Measurements from ENCODE around the gene MYH10. TPM values are rescaled to one million over a fixed set of nuclear protein-coding genes. Genes with fewer than 3 reads are reported as not detected.

MYH10 gene
- polyA plus RNA-seq, 4 donors = 244 to 428 (median 267) TPM

- DNase-seq (ENCODE audit: low read depth in 4 of 4, low spot score in 3 of 4) = no peak
Observed at GRCh38 chr17:8458128-8458527, 172.4 kb downstream of the MYH10 start.

GRCh38 chr17:8455665-8456209, 174.8 kb downstream of the MYH10 start:
- no peak for DNase-seq (ENCODE audit: low read depth in 4 of 4, low spot score in 3 of 4)

- DNase-seq (ENCODE audit: low read depth in 4 of 4, low spot score in 3 of 4) = no peak
Observed at GRCh38 chr17:8453326-8453725, 177.2 kb downstream of the MYH10 start.

- no peak for DNase-seq (ENCODE audit: low read depth in 4 of 4, low spot score in 3 of 4)
Observed at GRCh38 chr17:8451933-8452614, 178.5 kb downstream of the MYH10 start.

- no peak for DNase-seq (ENCODE audit: low read depth in 4 of 4, low spot score in 3 of 4)
Observed at GRCh38 chr17:8448310-8448709, 182.2 kb downstream of the MYH10 start.

- DNase-seq (ENCODE audit: low read depth in 4 of 4, low spot score in 3 of 4) = no peak
Observed at GRCh38 chr17:8447799-8448198, 182.7 kb downstream of the MYH10 start.

GRCh38 chr17:8445536-8445935, 185.0 kb downstream of the MYH10 start:
- no peak for DNase-seq (ENCODE audit: low read depth in 4 of 4, low spot score in 3 of 4)

GRCh38 chr17:8444494-8444893, 186.0 kb downstream of the MYH10 start:
- DNase-seq (ENCODE audit: low read depth in 4 of 4, low spot score in 3 of 4) = no peak

- DNase-seq (ENCODE audit: low read depth in 4 of 4, low spot score in 3 of 4) = no peak
Observed at GRCh38 chr17:8443756-8444155, 186.8 kb downstream of the MYH10 start.

GRCh38 chr17:8442310-8442709, 188.2 kb downstream of the MYH10 start:
- DNase-seq (ENCODE audit: low read depth in 4 of 4, low spot score in 3 of 4) = no peak

- no peak for DNase-seq (ENCODE audit: low read depth in 4 of 4, low spot score in 3 of 4)
Observed at GRCh38 chr17:8441690-8442089, 188.8 kb downstream of the MYH10 start.

- no peak for DNase-seq (ENCODE audit: low read depth in 4 of 4, low spot score in 3 of 4)
Observed at GRCh38 chr17:8439681-8440080, 190.8 kb downstream of the MYH10 start.

GRCh38 chr17:8438441-8438840, 192.1 kb downstream of the MYH10 start:
- no peak for DNase-seq (ENCODE audit: low read depth in 4 of 4, low spot score in 3 of 4)

- DNase-seq (ENCODE audit: low read depth in 4 of 4, low spot score in 3 of 4) = no peak
Observed at GRCh38 chr17:8436844-8437171, 193.7 kb downstream of the MYH10 start.

- peak in 3 of 4 donors; percentile 33 to 52 (median 47) for DNase-seq (ENCODE audit: low read depth in 4 of 4, low spot score in 3 of 4)
Observed at GRCh38 chr17:8436169-8436843, 194.2 kb downstream of the MYH10 start.

GRCh38 chr17:8435245-8436168, 195.0 kb downstream of the MYH10 start, which contains the start of gene NDEL1:
Gene NDEL1, plus strand, starts transcription at chr17:8435884. Its CDS starts 8,388 bp downstream, at chr17:8444272.
- peak; percentile 92 to 97 (median 94) for DNase-seq (ENCODE audit: low read depth in 4 of 4, low spot score in 3 of 4)

- no peak for DNase-seq (ENCODE audit: low read depth in 4 of 4, low spot score in 3 of 4)
Observed at GRCh38 chr17:8430966-8431365, 199.6 kb downstream of the MYH10 start.

GRCh38 chr17:8426802-8427201, 203.7 kb downstream of the MYH10 start:
- no peak for DNase-seq (ENCODE audit: low read depth in 4 of 4, low spot score in 3 of 4)

GRCh38 chr17:8426094-8426720, 204.3 kb downstream of the MYH10 start:
- DNase-seq (ENCODE audit: low read depth in 4 of 4, low spot score in 3 of 4) = no peak

Measured in left renal pelvis (tissue), 4 donors.